SW480 (cell line): Measurements from ENCODE around the gene GOLGA8F.
"Not testable (repeated sequence)": the region's sequence is repeated elsewhere in the genome, so short reads cannot be mapped to it uniquely, and the experiment has no call there.

Experiments
- DNase-seq: peaks from one replicate; pipeline ENCODE4 v3.0.0-alpha.2; 2016; ENCODE audit warnings: low spot score

Gene GOLGA8F

GRCh38 chr15:28378364-28378763 is at the start of gene GOLGA8F:
Gene GOLGA8F (plus strand): TSS chr15:28378664. CDS start chr15:28378762, 98 bp downstream.
- DNase-seq: not testable (repeated sequence)

GRCh38 chr15:28357984-28358383 is 20.5 kb upstream of the GOLGA8F start, which contains the start of gene GOLGA6L24:
Gene GOLGA6L24 (minus strand): TSS chr15:28358084. CDS start chr15:28358023, 61 bp downstream.
- not testable (repeated sequence) for DNase-seq

- DNase-seq: not testable (repeated sequence)
These were observed 13.0 kb upstream of the GOLGA8F start for GRCh38 chr15:28365502-28365901.

GRCh38 chr15:28380053-28380452 is 1.6 kb downstream of the GOLGA8F start:
- DNase-seq: not testable (repeated sequence)

GRCh38 chr15:28396022-28396421 is 17.6 kb downstream of the GOLGA8F start:
- DNase-seq: not testable (repeated sequence)

GRCh38 chr15:28402774-28403435 is 24.4 kb downstream of the GOLGA8F start:
- not testable (repeated sequence) for DNase-seq

- DNase-seq: not testable (repeated sequence)
These were observed 42.0 kb downstream of the GOLGA8F start for GRCh38 chr15:28420470-28420869.

- DNase-seq: not testable (repeated sequence)
These were observed 57.1 kb downstream of the GOLGA8F start for GRCh38 chr15:28435594-28435993.
